GM13977 (cell line): ENCODE data around the gene HADH.
"Not testable (repeated sequence)": the region's sequence is repeated elsewhere in the genome, so short reads cannot be mapped to it uniquely, and the experiment has no call there.

Experiments
- DNase-seq: peaks from one replicate; pipeline ENCODE4 v3.0.0; 2012; ENCODE audit warnings: low spot score
- CTCF ChIP-seq: IDR thresholded peaks from 2 replicates; pipeline ENCODE4 v1.5.1; 2012; ENCODE audit warnings: mild to moderate bottlenecking, control low read depth; ENCODE audit not compliant: insufficient read depth; ENCODE audit errors: extremely low read depth, missing control alignments
- in situ Hi-C: fragments of 300-500 bp; cut with MboI; formaldehyde crosslinking; loops from one replicate; pipeline ENCODE4 v1.12.0; 2022; ENCODE audit warnings: low sequenced_read_pairs, low pct_unique_long_range_greater_than_20kb, mixed read lengths, inconsistent platforms; ENCODE audit not compliant: unreplicated experiment

Gene HADH

GRCh38 chr4:108005807-108006206 is 16.1 kb downstream of the HADH start:
- no peak for DNase-seq
- no peak for TF ChIP-seq CTCF
- in situ Hi-C loops = no loop called here

GRCh38 chr4:108006361-108006760 is 16.7 kb downstream of the HADH start:
- DNase-seq = no peak
- in situ Hi-C loops = no loop called here
- TF ChIP-seq CTCF = no peak

GRCh38 chr4:108007984-108008383 is 18.3 kb downstream of the HADH start:
- in situ Hi-C loops = no loop called here
- no peak for DNase-seq
- TF ChIP-seq CTCF = no peak

GRCh38 chr4:108008721-108009120 is 19.0 kb downstream of the HADH start:
- in situ Hi-C loops = no loop called here
- no peak for DNase-seq
- TF ChIP-seq CTCF = no peak

GRCh38 chr4:108010167-108010566 is 20.5 kb downstream of the HADH start:
- DNase-seq = no peak
- in situ Hi-C loops = no loop called here
- no peak for TF ChIP-seq CTCF

GRCh38 chr4:108012382-108012781 is 22.7 kb downstream of the HADH start:
- in situ Hi-C loops, DNase-seq: not testable (repeated sequence)

- DNase-seq = no peak
- TF ChIP-seq CTCF = no peak
- in situ Hi-C loops = no loop called here
Observed at GRCh38 chr4:108013327-108013726, 23.6 kb downstream of the HADH start.
